ENCODE results near the gene PTGES. TPM values are rescaled to one million over a fixed set of nuclear protein-coding genes. Genes with fewer than 3 reads are reported as not detected.

PTGES gene
- total RNA-seq, 2 donors from 2014 or later, result 7.9 to 15.9 TPM

DNA sequence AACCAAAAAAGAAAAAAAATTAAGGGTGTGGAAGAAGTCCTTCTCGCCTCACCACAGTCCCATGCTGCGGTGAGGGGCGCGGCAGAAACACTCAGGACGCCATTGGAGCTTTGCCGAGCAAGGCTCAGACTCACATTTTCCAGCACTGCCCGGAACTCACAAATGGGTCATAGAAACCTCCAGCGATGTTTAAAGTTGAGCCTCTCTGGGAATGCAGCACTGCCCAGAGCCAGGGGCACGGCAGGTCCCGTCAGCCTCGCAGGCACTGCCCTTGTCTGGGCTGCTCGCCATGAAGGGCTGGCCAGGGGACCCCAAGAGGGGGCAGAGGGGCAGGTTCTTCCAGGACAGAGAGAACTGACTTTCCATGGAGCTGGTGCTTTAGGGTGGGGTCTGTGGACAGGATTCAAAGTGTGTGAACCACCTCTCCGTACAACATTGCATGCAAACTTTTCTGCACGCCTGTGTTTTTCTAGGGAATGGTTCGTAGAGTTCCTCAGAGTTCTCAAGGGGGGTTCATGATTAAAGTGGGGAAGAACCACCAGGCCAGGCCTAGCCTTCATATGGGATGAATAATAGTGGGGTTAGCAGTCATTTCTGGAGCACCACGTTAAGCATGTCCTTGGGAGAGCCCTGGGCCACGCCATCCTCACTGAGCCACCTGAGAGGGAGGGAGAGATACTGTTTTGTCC is 49.0 kb downstream of the PTGES start:
- intact Hi-C loops (cut with DNase I), result no loop called here
- peak; percentile 94 for DNase-seq (ENCODE audit: low spot score)

DNA sequence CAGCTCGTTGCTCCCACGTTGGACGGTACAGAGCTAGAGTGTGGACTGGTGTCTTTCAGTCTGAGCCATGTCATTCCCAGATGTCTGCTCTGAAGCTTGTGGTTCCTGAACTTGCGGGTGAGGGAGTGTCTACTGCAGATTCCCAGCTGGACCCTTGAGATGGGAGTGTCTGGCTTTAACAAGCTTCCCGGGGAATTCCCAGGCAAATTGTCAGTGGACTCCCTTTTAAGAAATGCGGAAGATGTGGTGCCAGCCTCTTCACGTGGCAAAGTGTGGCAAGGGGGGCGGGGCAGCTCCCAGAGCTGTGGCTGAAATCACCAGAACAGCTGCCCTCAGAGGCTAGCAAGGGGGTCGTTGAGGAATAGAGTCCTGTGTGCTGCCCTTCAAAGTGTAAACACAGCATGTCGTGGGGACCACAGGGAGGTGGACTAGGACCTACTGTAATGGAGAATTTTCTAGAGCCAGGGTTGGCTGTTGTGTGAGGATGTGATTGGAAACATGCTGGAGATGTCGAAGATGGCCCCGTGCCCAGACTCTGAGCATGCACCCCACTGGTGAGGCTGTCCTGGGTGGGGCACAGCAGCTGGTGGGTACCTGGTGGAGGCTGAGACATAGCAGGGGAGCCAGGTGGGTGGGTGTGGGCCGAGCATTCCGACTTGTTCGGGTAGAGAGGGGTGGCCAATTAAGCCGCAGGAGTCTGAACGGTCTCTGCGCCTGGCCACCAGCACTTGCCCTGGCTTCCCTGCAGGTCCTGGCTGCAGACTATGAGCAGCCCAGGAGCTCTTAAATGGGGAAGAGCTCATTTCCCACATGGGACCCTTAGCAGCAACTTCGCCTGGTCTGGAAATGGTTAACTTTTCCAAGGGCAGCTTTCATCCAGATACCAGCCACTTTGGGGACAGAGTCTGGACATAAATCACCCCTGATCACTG is 50.0 kb downstream of the PTGES start:
- no peak for DNase-seq (ENCODE audit: low spot score)
- intact Hi-C loops (cut with DNase I), result no loop called here

DNA sequence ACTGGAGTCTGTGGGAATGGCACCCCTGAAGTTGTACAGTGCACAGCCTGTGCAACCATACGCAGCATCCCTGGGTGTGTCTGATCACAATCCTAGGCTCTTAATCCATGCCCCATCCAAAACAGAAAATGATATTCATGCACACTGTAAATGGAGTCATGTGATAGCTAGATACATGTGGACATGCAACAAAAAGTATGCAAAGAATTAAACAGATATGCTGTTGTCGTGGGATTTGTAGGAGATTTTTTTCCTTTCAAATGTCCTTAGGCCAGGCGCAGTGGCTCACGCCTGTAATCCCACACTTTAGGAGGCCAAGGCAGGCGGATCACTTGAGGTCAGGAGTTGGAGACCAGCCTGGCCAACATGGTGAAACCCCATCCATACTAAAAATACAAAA is 51.3 kb downstream of the PTGES start:
- intact Hi-C loops (cut with DNase I), result no loop called here
- DNase-seq (ENCODE audit: low spot score), result no peak

DNA sequence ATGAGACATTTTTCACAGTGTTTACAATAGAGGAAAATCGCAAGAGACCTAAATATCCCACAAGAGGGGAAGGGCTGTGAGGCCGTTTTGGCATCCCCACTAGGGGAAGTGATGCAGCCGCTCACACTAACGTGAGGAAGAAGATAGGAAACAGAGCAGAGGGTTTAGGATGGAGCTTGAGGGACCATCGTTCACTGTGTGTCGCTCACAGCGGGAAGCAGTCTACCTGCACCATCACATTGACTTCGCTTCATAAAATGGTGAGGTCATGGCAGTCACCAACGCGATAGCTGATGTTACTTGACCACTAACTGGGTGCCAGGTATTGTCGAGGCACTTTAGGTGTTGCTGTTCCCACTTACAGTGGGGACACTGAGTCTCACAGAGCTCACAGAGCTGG is 51.8 kb downstream of the PTGES start:
- intact Hi-C loops (cut with DNase I), result no loop called here

DNA sequence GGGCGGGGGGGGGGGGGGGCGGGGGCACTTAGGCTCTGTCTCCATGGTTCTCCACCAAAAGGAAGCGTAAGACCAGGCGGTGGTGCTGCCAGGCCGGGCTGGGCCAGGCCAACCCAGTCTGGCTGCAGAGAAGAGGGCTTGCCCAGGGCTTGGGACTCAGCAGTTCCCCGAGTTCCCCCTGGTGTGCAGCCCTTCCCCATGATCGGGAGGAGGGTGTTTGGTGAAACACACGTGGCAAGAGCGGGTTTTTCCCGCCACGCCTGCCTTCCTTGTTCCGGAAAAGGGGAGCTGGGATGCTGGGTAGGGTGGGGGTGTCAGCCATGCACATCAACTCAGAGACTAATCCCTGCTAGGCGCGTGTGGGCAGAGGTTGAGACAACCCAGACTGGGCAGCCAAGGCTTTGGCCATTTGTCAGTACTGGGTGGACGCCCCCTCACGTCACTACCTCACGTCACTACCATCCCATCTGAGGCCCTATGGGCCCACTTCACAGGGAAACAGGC is 54.5 kb downstream of the PTGES start:
- intact Hi-C loops (cut with DNase I), result no loop called here
- peak; percentile 96 for DNase-seq (ENCODE audit: low spot score)

More for the DNA sequence above, 51.8 kb downstream of the PTGES start:
- no peak for DNase-seq (ENCODE audit: low spot score)

DNA sequence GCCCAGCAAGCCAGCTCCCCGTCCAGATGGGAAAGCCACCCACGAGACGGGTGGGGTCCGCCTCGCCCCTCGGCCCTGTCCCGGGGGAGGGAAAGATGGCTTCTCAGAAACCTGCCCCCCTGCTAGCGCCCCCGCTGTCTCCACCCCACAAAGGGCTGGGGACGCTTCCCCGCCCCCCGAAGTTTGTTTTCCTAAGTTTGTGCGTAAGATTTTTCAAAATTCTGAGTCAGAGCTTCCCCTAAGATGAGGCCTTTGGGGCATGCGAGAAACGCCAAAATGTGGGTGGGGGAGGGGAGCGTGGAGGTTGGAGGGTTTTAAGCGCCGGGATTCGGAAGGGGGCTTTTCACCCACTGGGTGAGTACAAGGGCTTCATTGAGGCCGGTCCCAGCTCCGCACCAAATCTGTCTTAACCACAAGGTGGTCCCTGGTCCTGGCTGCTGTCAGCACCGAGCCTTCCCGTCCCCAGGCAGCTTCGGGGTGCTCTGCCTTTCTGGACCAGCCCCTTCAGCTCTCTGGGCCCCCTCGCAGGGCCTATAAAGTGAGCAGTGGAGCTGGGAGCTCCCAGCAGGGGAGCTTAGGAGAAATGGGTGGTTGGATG is 55.1 kb downstream of the PTGES start:
- peak; percentile 94 for DNase-seq (ENCODE audit: low spot score)
- intact Hi-C loops (cut with DNase I), result no loop called here

DNA sequence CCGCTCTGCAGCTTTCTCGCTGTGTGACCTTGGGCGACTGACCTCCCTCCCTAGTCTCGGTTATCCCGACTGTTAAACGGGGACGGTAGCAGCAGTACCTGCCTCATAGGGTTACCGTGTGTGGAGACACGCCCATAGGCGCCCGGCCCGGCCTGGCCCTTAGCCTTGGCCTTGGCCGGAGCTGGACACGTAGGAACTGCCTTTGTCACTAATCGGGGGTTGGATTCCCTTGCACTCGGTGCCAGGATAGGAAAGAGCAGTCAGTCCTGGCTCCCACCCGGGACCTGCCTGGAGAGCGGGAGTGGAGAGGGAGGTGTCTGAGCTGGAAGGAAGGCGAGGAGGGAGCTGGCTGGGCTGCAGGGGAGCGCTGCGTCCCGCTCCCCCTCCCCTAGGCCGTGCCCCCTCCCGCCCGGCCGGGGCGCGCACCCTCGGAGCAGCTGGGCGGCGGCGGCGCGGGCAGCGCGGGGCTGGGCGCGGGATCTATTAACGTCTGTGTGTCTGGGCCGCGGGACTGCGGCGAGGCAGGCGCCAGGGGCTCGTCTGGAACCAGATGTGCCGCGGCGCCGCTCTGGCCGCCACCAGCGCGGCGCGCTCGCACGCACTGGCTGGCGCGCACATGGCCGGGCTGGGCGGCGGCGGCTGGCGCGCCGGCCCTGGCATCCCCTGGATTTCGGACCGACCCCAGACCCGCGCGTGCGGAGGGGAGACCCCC is 55.7 kb downstream of the PTGES start:
- DNase-seq (ENCODE audit: low spot score), result peak; percentile 95
- intact Hi-C loops (cut with DNase I), result no loop called here

DNA sequence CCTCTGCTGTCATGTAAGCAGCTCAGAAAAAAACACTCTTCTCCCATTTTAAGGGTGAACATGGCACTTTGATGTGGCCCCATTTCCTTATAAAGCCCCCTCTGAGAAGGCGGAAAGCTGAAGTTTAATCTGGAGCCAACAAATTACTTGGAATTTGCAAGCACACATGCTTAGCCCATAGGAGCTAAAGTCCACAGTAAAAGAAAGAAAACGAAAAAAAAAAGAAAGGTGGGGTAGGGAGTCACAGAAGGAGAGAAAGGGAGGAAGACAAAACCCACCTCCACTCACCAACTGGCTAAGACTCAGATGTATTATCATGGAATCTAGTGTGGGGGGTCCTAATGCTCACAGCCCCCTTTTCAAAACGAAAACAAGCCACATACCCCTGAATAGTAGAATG is 57.0 kb downstream of the PTGES start:
- intact Hi-C loops (cut with DNase I), result no loop called here
- DNase-seq (ENCODE audit: low spot score), result no peak

DNA sequence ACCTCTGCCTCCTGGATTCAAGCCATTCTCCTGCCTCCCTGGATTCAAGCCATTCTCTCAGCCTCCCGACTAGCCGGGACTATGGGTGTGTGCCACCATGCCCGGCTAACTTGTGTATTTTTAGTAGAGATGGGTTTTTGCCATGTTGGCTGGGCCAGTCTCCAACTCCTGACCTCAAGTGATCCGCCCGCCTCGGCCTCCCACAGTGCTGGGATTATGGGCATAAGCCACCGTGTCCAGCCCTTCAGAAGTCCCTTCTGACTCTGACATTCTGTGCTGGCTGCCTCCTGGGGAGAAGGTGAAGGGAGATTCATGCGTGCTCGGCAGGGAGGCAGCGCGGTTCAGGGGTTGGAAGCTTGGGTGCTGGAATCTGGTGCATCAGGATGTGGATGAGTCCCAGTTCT is 58.6 kb downstream of the PTGES start:
- intact Hi-C loops (cut with DNase I), result no loop called here
- no peak for DNase-seq (ENCODE audit: low spot score)

DNA sequence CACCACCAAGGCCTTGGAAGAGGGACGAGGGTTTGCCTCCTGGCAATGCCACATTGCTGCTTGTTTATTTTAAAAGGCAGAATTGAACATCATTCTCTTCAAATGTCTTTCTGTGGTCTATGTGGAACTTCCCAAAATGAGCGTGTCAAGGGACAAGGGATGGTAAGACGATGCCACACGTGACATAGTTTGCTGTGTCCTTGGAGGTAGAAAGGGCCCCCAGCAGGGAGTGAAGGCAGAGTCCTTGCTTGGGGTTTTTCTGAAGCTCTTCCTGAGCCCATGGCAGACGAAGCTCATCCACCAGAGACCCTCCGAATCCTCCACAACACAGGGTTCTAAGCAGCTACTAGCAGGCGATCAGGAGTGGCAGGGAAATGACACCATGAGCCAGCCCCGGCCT is 59.1 kb downstream of the PTGES start:
- intact Hi-C loops (cut with DNase I), result no loop called here
- DNase-seq (ENCODE audit: low spot score), result no peak

DNA sequence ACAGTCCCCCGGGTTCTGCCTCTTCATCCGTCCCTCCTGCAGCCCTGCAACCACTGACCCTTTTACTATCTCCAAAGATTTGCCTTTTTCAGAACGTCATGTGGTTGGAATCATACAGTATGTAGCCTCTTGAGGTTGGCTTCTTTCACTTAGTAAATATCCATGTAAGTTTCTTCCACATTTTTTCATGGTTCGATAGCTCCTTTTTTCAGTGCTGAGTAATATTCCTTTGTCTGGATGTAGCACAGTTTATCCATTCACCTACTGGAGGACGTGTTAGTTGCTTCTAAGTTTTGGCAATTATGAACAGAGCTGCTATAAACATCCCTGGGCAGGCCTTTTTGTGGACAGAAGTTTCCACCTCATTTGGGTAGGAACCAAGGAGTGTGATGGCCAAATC is 60.3 kb downstream of the PTGES start:
- intact Hi-C loops (cut with DNase I), result no loop called here
- no peak for DNase-seq (ENCODE audit: low spot score)

Other genes with a start within 250 kb of the PTGES start
- gene C9orf50, start 131.9 kb downstream of the PTGES start, total RNA-seq, result not detected
- 10 to 100 TPM; 22.7 to 25.6 TPM for gene NTMT1, start 126.9 kb downstream of the PTGES start, total RNA-seq
- gene ASB6, start 110.9 kb downstream of the PTGES start, total RNA-seq, result 10 to 100 TPM; 14.1 to 16.9 TPM
- gene PRRX2, start 87.4 kb downstream of the PTGES start, total RNA-seq, result 10 to 100 TPM; 20.8 to 22.9 TPM
- 10 to 100 TPM; 16.9 to 17.5 TPM for gene TOR1B, start 50.1 kb upstream of the PTGES start, total RNA-seq
- gene TOR1A, start 71.1 kb upstream of the PTGES start, total RNA-seq, result 10 to 100 TPM; 24.0 to 26.1 TPM
- 10 to 100 TPM; 31.3 to 40.0 TPM for gene C9orf78, start 82.2 kb upstream of the PTGES start, total RNA-seq
- gene USP20, start 82.4 kb upstream of the PTGES start, total RNA-seq, result 10 to 100 TPM; 25.8 to 26.0 TPM

Measured in posterior vena cava (tissue), 2 donors.